Naive thymus-derived CD4-positive, alpha-beta T cell (primary cell): Measurements from ENCODE around the gene LRRN2. TPM values are rescaled to one million over a fixed set of nuclear protein-coding genes. Genes with fewer than 3 reads are reported as not detected.

ENCODE experiments used
- ATAC-seq: fragments of 150-1000 bp; cut with Tn5 transposase; 2 replicates; pipeline ENCODE4 v1.10.0; 2021; ENCODE audit warnings: mild to moderate bottlenecking, moderate library complexity
- CTCF ChIA-PET: fragments of 350-600 bp; sonication (Branson Sonifier 250); formaldehyde crosslinking; loops from one replicate; lab custom pipeline; 2021; ENCODE audit warnings: antibody characterized with exemption; lab: Charles Lee
- POLR2A ChIA-PET: fragments of 350-600 bp; sonication (Branson Sonifier 250); formaldehyde crosslinking; loops from one replicate; lab custom pipeline; 2021; ENCODE audit warnings: antibody characterized with exemption, inconsistent platforms; lab: Charles Lee
- DNase-seq, 9 donors: peaks; one replicate each; pipeline versions ENCODE4 v3.0.0 to v3.0.0-alpha.2; 2020 to 2022; ENCODE audit warnings: mixed read lengths in 1 of 9
- H3K27ac ChIP-seq: one replicate; pipeline ENCODE4 v1.7.0; 2013; ENCODE audit warnings: mild to moderate bottlenecking, low read depth, low read length, moderate library complexity
- H3K27me3 ChIP-seq, 2 donors: one replicate each; pipeline ENCODE4 v1.7.0; 2013; ENCODE audit warnings: low read length in 2 of 2, mild to moderate bottlenecking in 2 of 2, moderate library complexity in 2 of 2; ENCODE audit not compliant: control insufficient read depth in 2 of 2, insufficient read depth in 2 of 2
- H3K36me3 ChIP-seq, 3 experiments: 1 replicate in 2 of 3; 2 replicates in 1 of 3; pipeline ENCODE4 v1.7.0; 2013; ENCODE audit warnings: low read length in 3 of 3, mild to moderate bottlenecking in 3 of 3, moderate library complexity in 1 of 3; ENCODE audit not compliant: insufficient read depth in 3 of 3, control insufficient read depth in 2 of 3
- H3K4me1 ChIP-seq, 2 donors: one replicate each; pipeline ENCODE4 v1.7.0; 2013; ENCODE audit warnings: low read length in 2 of 2, mild to moderate bottlenecking in 2 of 2, moderate library complexity in 1 of 2; ENCODE audit not compliant: control insufficient read depth in 2 of 2, insufficient read depth in 2 of 2
- H3K4me3 ChIP-seq: 2 replicates; pipeline ENCODE4 v1.7.0; 2013; ENCODE audit warnings: mild to moderate bottlenecking, low read length
- H3K9me3 ChIP-seq, 3 experiments: 1 replicate in 2 of 3; 2 replicates in 1 of 3; pipeline ENCODE4 v1.7.0; 2013; ENCODE audit warnings: low read length in 3 of 3; ENCODE audit not compliant: control insufficient read depth in 2 of 3
- H3K27ac Mint-ChIP-seq, 9 donors: one replicate each; pipeline ENCODE4 v1.8.0; 2020 to 2022; ENCODE audit warnings: mixed read lengths in 9 of 9, mild to moderate bottlenecking in 8 of 9, moderate library complexity in 5 of 9, inconsistent platforms in 2 of 9
- H3K27me3 Mint-ChIP-seq, 5 donors: one replicate each; pipeline ENCODE4 v1.8.0; 2021 to 2022; ENCODE audit warnings: mixed read lengths in 5 of 5, mild to moderate bottlenecking in 1 of 5
- H3K36me3 Mint-ChIP-seq, 5 donors: one replicate each; pipeline ENCODE4 v1.8.0; 2020 to 2022; ENCODE audit warnings: mixed read lengths in 5 of 5, mild to moderate bottlenecking in 3 of 5, inconsistent platforms in 1 of 5
- H3K4me1 Mint-ChIP-seq, 7 donors: one replicate each; pipeline ENCODE4 v1.8.0; 2020 to 2022; ENCODE audit warnings: mixed read lengths in 7 of 7, mild to moderate bottlenecking in 3 of 7, inconsistent platforms in 1 of 7
- H3K4me3 Mint-ChIP-seq, 10 donors: one replicate each; pipeline ENCODE4 v1.8.0; 2020 to 2022; ENCODE audit warnings: mild to moderate bottlenecking in 10 of 10, mixed read lengths in 10 of 10, moderate library complexity in 6 of 10, inconsistent platforms in 2 of 10
- H3K9me3 Mint-ChIP-seq, 11 donors: one replicate each; pipeline ENCODE4 v1.8.0; 2020 to 2022; ENCODE audit warnings: mixed read lengths in 11 of 11, mild to moderate bottlenecking in 4 of 11, inconsistent platforms in 1 of 11, moderate library complexity in 1 of 11
- intact Hi-C, 2 donors: fragments of 100-400 bp; cut with micrococcal nuclease; formaldehyde crosslinking; loops; one replicate each; pipeline ENCODE4 v1.15.1; 2023
- polyA plus RNA-seq, 2 donors: library from polyadenylated mRNA; unstranded; fragments of 300-500 nt; fragmentation: Illumina TruSeq; gene quantifications; one replicate each; pipeline ENCODE4 v1.2.3, GENCODE V29; 2021
- total RNA-seq, 6 experiments: library from RNA in 5 of 6; stranded (reverse) in 5 of 6; gene quantifications; 1 replicate in 5 of 6; 2 replicates in 1 of 6; pipeline ENCODE4 v1.2.3 and lab custom pipeline; 2021 to 2026

The LRRN2 gene
- total and polyA plus RNA-seq, 7 experiments from 2014 or later: 1.3 TPM; not detected in 6

- no peaks in the 10 kb centered on the region for H3K36me3 ChIP-seq
- Mint-ChIP-seq H3K4me1 (peaks cover 0 to 19% (median 7%) of the 10 kb centered on the region in 7 donors), H3K9me3 (no peaks in the 10 kb centered on the region), H3K27me3 (peaks cover 17 to 38% (median 28%) of the 10 kb centered on the region in 5 donors), H3K36me3 (no peaks in the 10 kb centered on the region), H3K27ac (no peak overlapping the region), H3K4me3 (no peak overlapping the region)
- POLR2A ChIA-PET: no interaction called here
- H3K4me3 ChIP-seq: no peak overlapping the region
- H3K4me1 ChIP-seq: no peaks in the 10 kb centered on the region
- DNase-seq (no peak), ATAC-seq (no peak)
- intact Hi-C loops: no loop called here
- no peak overlapping the region for H3K27ac ChIP-seq
- no peaks in the 10 kb centered on the region for H3K27me3 ChIP-seq
- no peaks in the 10 kb centered on the region for H3K9me3 ChIP-seq
- CTCF ChIA-PET: no interaction called here
Measured at GRCh38 chr1:204713541-204713940, 28.0 kb upstream of the LRRN2 start.

- no peak overlapping the region for H3K27ac Mint-ChIP-seq
- intact Hi-C loops: no loop called here
- H3K27me3 ChIP-seq: no peaks in the 10 kb centered on the region
- DNase-seq (peak in 3 of 9 donors; percentile 10 to 20 (median 13)), ATAC-seq (no peak)
- POLR2A ChIA-PET: no interaction called here
- H3K4me1 ChIP-seq: no peaks in the 10 kb centered on the region
- H3K27me3 Mint-ChIP-seq: peaks cover 19 to 38% (median 28%) of the 10 kb centered on the region in 5 donors
- no peaks in the 10 kb centered on the region for H3K36me3 ChIP-seq
- peaks cover 2 to 24% (median 8%) of the 10 kb centered on the region in 7 donors for H3K4me1 Mint-ChIP-seq
- no peaks in the 10 kb centered on the region for H3K36me3 Mint-ChIP-seq
- no peak overlapping the region for H3K27ac ChIP-seq
- H3K9me3 Mint-ChIP-seq: no peaks in the 10 kb centered on the region
- no peaks in the 10 kb centered on the region for H3K9me3 ChIP-seq
- no peak overlapping the region for H3K4me3 ChIP-seq
- no peak overlapping the region for H3K4me3 Mint-ChIP-seq
- CTCF ChIA-PET: no interaction called here
Measured at GRCh38 chr1:204712708-204713430, 27.3 kb upstream of the LRRN2 start.

GRCh38 chr1:204711947-204712701, 26.6 kb upstream of the LRRN2 start:
- no peaks in the 10 kb centered on the region for H3K9me3 ChIP-seq
- H3K27me3 Mint-ChIP-seq: peaks cover 19 to 38% (median 28%) of the 10 kb centered on the region in 5 donors
- peak overlapping the region in 1 of 10 donors; percentile 12 for H3K4me3 Mint-ChIP-seq
- ATAC-seq (no peak), DNase-seq (no peak)
- no peak overlapping the region for H3K27ac ChIP-seq
- no peaks in the 10 kb centered on the region for H3K27me3 ChIP-seq
- ChIA-PET CTCF (interaction anchor here (0.6 kb wide), 1 partner anchor 57 kb away, joined by 3 read pairs; no protein-coding TSS in a partner anchor), POLR2A (interaction anchor here (0.6 kb wide), 1 partner anchor 1021 kb away, joined by 3 read pairs; no protein-coding TSS in a partner anchor)
- no peaks in the 10 kb centered on the region for H3K36me3 Mint-ChIP-seq
- intact Hi-C loops: no loop called here
- H3K9me3 Mint-ChIP-seq: no peaks in the 10 kb centered on the region
- peaks cover 0 to 5% of the 10 kb centered on the region in 2 donors for H3K4me1 ChIP-seq
- no peak overlapping the region for H3K27ac Mint-ChIP-seq
- H3K4me1 Mint-ChIP-seq: peaks cover 5 to 32% (median 16%) of the 10 kb centered on the region in 7 donors
- H3K36me3 ChIP-seq: no peaks in the 10 kb centered on the region
- no peak overlapping the region for H3K4me3 ChIP-seq

- DNase-seq: no peak
- intact Hi-C loops: no loop called here
- Histone ChIP-seq H3K27me3 (no peaks in the 10 kb centered on the region), H3K36me3 (no peaks in the 10 kb centered on the region), H3K9me3 (no peaks in the 10 kb centered on the region), H3K4me3 (no peak overlapping the region), H3K27ac (no peak overlapping the region), H3K4me1 (peaks cover 0 to 13% of the 10 kb centered on the region in 2 donors)
- peaks cover 19 to 38% (median 28%) of the 10 kb centered on the region in 5 donors for H3K27me3 Mint-ChIP-seq
- no peaks in the 10 kb centered on the region for H3K9me3 Mint-ChIP-seq
- ChIA-PET CTCF (interaction anchor here (0.6 kb wide), 1 partner anchor 58 kb away, joined by 3 read pairs; no protein-coding TSS in a partner anchor), POLR2A (interaction anchor here (0.6 kb wide), 1 partner anchor 1020 kb away, joined by 3 read pairs; no protein-coding TSS in a partner anchor)
- peaks cover 9 to 40% (median 24%) of the 10 kb centered on the region in 7 donors for H3K4me1 Mint-ChIP-seq
- H3K27ac Mint-ChIP-seq: no peak overlapping the region
- no peaks in the 10 kb centered on the region for H3K36me3 Mint-ChIP-seq
- no peak for ATAC-seq
- H3K4me3 Mint-ChIP-seq: no peak overlapping the region
Measured at GRCh38 chr1:204711103-204711946, 25.8 kb upstream of the LRRN2 start.

GRCh38 chr1:204709960-204710912, 24.7 kb upstream of the LRRN2 start:
- POLR2A ChIA-PET: no interaction called here
- Histone ChIP-seq H3K27ac (no peak overlapping the region), H3K27me3 (no peaks in the 10 kb centered on the region), H3K4me3 (no peak overlapping the region), H3K4me1 (peaks cover 0 to 19% of the 10 kb centered on the region in 2 donors), H3K36me3 (no peaks in the 10 kb centered on the region), H3K9me3 (no peaks in the 10 kb centered on the region)
- CTCF ChIA-PET: no interaction called here
- Mint-ChIP-seq H3K27me3 (peaks cover 18 to 38% (median 27%) of the 10 kb centered on the region in 5 donors), H3K4me1 (peaks cover 12 to 50% (median 30%) of the 10 kb centered on the region in 7 donors), H3K9me3 (no peaks in the 10 kb centered on the region), H3K27ac (no peak overlapping the region), H3K4me3 (no peak overlapping the region), H3K36me3 (no peaks in the 10 kb centered on the region)
- DNase-seq (no peak), ATAC-seq (no peak)
- intact Hi-C loops: no loop called here
